MM.1S (cell line): Measurements from ENCODE around the gene GTF2IRD1.

Experiments
- DNase-seq: peaks from one replicate; pipeline ENCODE4 v3.0.0-alpha.2; 2015
- H2AFZ ChIP-seq: fragments of 300-600 bp; sonication (generic); 2 replicates; pipeline ENCODE4 v1.6.0; 2016; ENCODE audit warnings: antibody characterized with exemption, low read length
- H3F3A ChIP-seq: fragments of 300-600 bp; sonication (generic); 2 replicates; pipeline ENCODE4 v1.6.1; 2016; ENCODE audit warnings: mild to moderate bottlenecking, antibody characterized with exemption, low read length, moderate library complexity, mixed read lengths; ENCODE audit not compliant: insufficient read depth
- H3K27ac ChIP-seq: fragments of 300-600 bp; sonication (generic); 2 replicates; pipeline ENCODE4 v1.5.1; 2016; ENCODE audit warnings: mild to moderate bottlenecking, low read length
- H3K27me3 ChIP-seq: fragments of 300-600 bp; sonication (generic); replicated peaks from 2 replicates; pipeline ENCODE4 v1.6.0; 2016; ENCODE audit warnings: low read length; ENCODE audit not compliant: insufficient read depth
- H3K36me3 ChIP-seq: fragments of 300-600 bp; sonication (generic); replicated peaks from 2 replicates; pipeline ENCODE4 v1.6.1; 2016; ENCODE audit warnings: mild to moderate bottlenecking, low read length, mixed read lengths; ENCODE audit not compliant: insufficient read depth
- H3K4me1 ChIP-seq: fragments of 300-600 bp; sonication (generic); 2 replicates; pipeline ENCODE4 v1.6.1; 2016; ENCODE audit warnings: low read length, mixed read lengths
- H3K4me2 ChIP-seq: fragments of 300-600 bp; sonication (generic); 2 replicates; pipeline ENCODE4 v1.6.0; 2016; ENCODE audit warnings: low read depth, low read length
- H3K4me3 ChIP-seq: fragments of 300-600 bp; sonication (generic); 2 replicates; pipeline ENCODE4 v1.5.1; 2016; ENCODE audit warnings: low read length, mixed read lengths
- H3K79me2 ChIP-seq: fragments of 300-600 bp; sonication (generic); 2 replicates; pipeline ENCODE4 v1.6.1; 2016; ENCODE audit warnings: mixed run types, low read length, mixed read lengths
- H3K9ac ChIP-seq: fragments of 300-600 bp; sonication (generic); 2 replicates; pipeline ENCODE4 v1.6.1; 2016; ENCODE audit warnings: low read length, mixed read lengths
- H3K9me2 ChIP-seq: fragments of 300-600 bp; sonication (generic); replicated peaks from 2 replicates; pipeline ENCODE4 v1.6.1; 2016; ENCODE audit warnings: mild to moderate bottlenecking, low read length, mixed read lengths; ENCODE audit not compliant: insufficient read depth
- H3K9me3 ChIP-seq: fragments of 300-600 bp; sonication (generic); replicated peaks from 2 replicates; pipeline ENCODE4 v1.6.1; 2016; ENCODE audit warnings: mild to moderate bottlenecking, low read length, mixed read lengths; ENCODE audit not compliant: insufficient read depth
- H4K20me1 ChIP-seq: fragments of 300-600 bp; sonication (generic); 2 replicates; pipeline ENCODE4 v1.6.1; 2016; ENCODE audit warnings: mild to moderate bottlenecking, low read length, moderate library complexity, mixed read lengths; ENCODE audit not compliant: insufficient read depth
- EZH2 ChIP-seq: fragments of 300-600 bp; sonication (generic); optimal IDR thresholded peaks from 2 replicates; pipeline ENCODE3; 2017; ENCODE audit warnings: low read depth, mild to moderate bottlenecking, antibody characterized with exemption, low read length, mixed read lengths
- EZH2phosphoT487 ChIP-seq: fragments of 300-600 bp; sonication (generic); IDR thresholded peaks from 2 replicates; pipeline ENCODE4 v1.6.1; 2018; ENCODE audit warnings: antibody characterized with exemption, low read length
- TF ChIP-seq, protein P1 (sequence below): fragments of 300-600 bp; sonication (generic); IDR thresholded peaks from 2 replicates; pipeline ENCODE4 v1.5.1; 2016; ENCODE audit warnings: antibody characterized with exemption, low read length, mixed read lengths

The GTF2IRD1 gene

DNA sequence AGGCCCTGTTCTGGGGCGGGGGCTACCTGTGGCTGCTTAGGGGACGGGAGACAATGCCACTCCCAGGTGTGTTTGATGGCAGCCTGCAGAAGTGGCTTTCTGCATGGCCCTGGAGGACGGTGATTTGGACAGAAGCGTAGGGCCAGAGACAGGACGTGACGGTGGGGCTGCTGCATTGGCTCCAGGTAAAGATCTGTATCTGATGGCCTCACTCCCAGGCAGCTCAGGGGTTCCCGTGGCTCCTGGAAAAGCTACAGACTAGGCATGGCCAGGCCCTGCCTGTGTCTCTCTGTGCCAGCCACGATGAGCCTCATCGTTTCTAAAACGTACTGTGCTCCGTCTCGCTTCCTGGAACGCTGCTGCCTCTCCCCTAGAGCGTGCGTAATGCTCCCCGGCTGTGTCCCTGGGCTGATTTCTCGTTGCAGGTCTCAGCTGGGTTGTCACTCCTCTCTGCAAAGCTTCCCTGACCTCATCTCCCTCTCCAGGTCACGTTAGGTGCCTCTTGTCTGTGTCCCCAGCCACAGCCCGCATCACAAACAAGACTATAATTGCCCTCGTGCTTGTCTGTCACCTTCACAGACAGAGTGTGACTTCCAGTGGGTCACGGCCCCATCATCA, 12.6 kb downstream of the GTF2IRD1 start:
- no peaks in the 10 kb centered on the region for H3K36me3 ChIP-seq
- no peaks in the 10 kb centered on the region for H3K4me1 ChIP-seq
- no peak overlapping the region for H3K4me3 ChIP-seq
- TF ChIP-seq EZH2phosphoT487 (no peak), EZH2 (no peak)
- TF ChIP-seq, protein P1, sequence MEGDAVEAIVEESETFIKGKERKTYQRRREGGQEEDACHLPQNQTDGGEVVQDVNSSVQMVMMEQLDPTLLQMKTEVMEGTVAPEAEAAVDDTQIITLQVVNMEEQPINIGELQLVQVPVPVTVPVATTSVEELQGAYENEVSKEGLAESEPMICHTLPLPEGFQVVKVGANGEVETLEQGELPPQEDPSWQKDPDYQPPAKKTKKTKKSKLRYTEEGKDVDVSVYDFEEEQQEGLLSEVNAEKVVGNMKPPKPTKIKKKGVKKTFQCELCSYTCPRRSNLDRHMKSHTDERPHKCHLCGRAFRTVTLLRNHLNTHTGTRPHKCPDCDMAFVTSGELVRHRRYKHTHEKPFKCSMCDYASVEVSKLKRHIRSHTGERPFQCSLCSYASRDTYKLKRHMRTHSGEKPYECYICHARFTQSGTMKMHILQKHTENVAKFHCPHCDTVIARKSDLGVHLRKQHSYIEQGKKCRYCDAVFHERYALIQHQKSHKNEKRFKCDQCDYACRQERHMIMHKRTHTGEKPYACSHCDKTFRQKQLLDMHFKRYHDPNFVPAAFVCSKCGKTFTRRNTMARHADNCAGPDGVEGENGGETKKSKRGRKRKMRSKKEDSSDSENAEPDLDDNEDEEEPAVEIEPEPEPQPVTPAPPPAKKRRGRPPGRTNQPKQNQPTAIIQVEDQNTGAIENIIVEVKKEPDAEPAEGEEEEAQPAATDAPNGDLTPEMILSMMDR = no peak
- H3K79me2 ChIP-seq = peaks cover 55% of the 10 kb centered on the region
- H3K9me3 ChIP-seq = no peaks in the 10 kb centered on the region
- H3K9me2 ChIP-seq = no peaks in the 10 kb centered on the region
- H3K27ac ChIP-seq = no peak overlapping the region
- no peaks in the 10 kb centered on the region for H3K27me3 ChIP-seq
- no peak overlapping the region for H2AFZ ChIP-seq
- DNase-seq = no peak
- no peaks in the 10 kb centered on the region for H4K20me1 ChIP-seq
- no peak overlapping the region for H3K9ac ChIP-seq
- H3F3A ChIP-seq = no peaks in the 10 kb centered on the region
- H3K4me2 ChIP-seq = no peak overlapping the region

DNA sequence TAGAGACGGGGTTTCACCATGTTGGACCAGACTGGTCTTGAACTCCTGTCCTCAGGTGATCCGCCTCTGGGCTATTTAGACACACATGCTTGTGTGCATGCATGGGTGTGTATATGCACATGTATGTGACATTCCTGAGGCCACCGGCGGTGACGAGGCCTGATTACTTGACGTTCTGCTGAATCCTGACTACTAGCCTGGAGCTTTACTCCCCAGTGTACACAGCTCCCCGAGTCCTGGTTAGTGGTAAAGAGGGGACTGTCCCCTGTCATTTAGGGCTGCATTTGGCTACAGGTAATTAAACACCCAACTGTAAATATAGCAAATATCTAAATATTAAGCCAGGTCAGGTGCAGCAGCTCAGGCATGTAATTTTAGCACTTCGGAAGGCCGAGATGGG, 14.2 kb downstream of the GTF2IRD1 start:
- H3K9me2 ChIP-seq = no peaks in the 10 kb centered on the region
- TF ChIP-seq, protein P1 = no peak
- TF ChIP-seq EZH2phosphoT487 (no peak), EZH2 (no peak)
- no peak overlapping the region for H2AFZ ChIP-seq
- H3K9ac ChIP-seq = no peak overlapping the region
- no peaks in the 10 kb centered on the region for H3K4me1 ChIP-seq
- H3K27ac ChIP-seq = no peak overlapping the region
- no peaks in the 10 kb centered on the region for H3K9me3 ChIP-seq
- H3F3A ChIP-seq = no peaks in the 10 kb centered on the region
- no peaks in the 10 kb centered on the region for H3K27me3 ChIP-seq
- DNase-seq = no peak
- peaks cover 42% of the 10 kb centered on the region for H3K79me2 ChIP-seq
- no peaks in the 10 kb centered on the region for H4K20me1 ChIP-seq
- no peak overlapping the region for H3K4me3 ChIP-seq
- no peaks in the 10 kb centered on the region for H3K36me3 ChIP-seq
- H3K4me2 ChIP-seq = no peak overlapping the region

DNA sequence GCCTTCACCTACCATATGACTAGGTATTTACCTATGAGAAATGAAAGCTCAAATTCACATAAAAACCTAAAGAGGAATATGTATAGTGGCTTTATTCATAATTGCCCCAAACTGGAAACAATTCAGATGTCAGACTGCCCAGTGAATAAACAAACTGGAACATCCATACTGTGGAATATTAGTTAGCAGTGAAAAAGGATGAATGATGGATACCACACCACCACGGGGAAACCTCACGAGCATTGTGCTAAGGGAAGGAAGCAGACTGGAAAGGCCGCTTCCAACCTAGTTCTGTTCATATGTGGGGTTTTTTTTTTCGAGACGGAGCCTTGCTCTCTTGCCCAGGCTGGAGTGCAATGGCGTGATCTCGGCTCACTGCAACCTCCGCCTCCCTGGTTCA, 16.8 kb downstream of the GTF2IRD1 start:
- no peak overlapping the region for H3K27ac ChIP-seq
- peaks cover 3% of the 10 kb centered on the region; the same call in 1 of the 2 replicates for H4K20me1 ChIP-seq
- no peak for DNase-seq
- H2AFZ ChIP-seq = no peak overlapping the region
- no peaks in the 10 kb centered on the region for H3K9me2 ChIP-seq
- no peaks in the 10 kb centered on the region for H3K9me3 ChIP-seq
- H3K36me3 ChIP-seq = no peaks in the 10 kb centered on the region
- H3K4me2 ChIP-seq = no peak overlapping the region
- H3K4me3 ChIP-seq = no peak overlapping the region
- peaks cover 22% of the 10 kb centered on the region for H3K79me2 ChIP-seq
- H3K9ac ChIP-seq = no peak overlapping the region
- no peaks in the 10 kb centered on the region for H3K4me1 ChIP-seq
- no peaks in the 10 kb centered on the region for H3K27me3 ChIP-seq
- no peaks in the 10 kb centered on the region for H3F3A ChIP-seq
- TF ChIP-seq EZH2phosphoT487 (no peak), EZH2 (no peak)
- TF ChIP-seq, protein P1 = no peak
